Endothelial cell of umbilical vein (primary cell): ENCODE results near the gene CCDC9B. TPM values are rescaled to one million over a fixed set of nuclear protein-coding genes. Genes with fewer than 3 reads are reported as not detected.
A peak's percentile ranks its signal among the peaks of the same experiment; 100 is the strongest.

ENCODE experiments used
- Bru-seq: library from RNA; stranded (reverse); fragments of 400-500 nt; gene quantifications from one replicate; lab custom pipeline; 2021; lab: Mats Ljungman, UMichigan
- BruChase-seq, 2 experiments: library from RNA; stranded (reverse); fragments of 400-500 nt; gene quantifications; one replicate each; lab custom pipeline; 2021; lab: Mats Ljungman, UMichigan
- BruUV-seq: library from RNA; stranded (reverse); fragments of 400-500 nt; replicated peaks from 2 replicates; lab custom pipeline; 2021; lab: Mats Ljungman, UMichigan
- CTCF ChIA-PET: fragments of 300-600, 350-600 bp; sonication (Branson Sonifier 250); formaldehyde crosslinking; loops from one replicate; lab custom pipeline; 2021; ENCODE audit warnings: antibody characterized with exemption, inconsistent platforms; lab: Charles Lee
- POLR2A ChIA-PET: fragments of 300-600, 350-600 bp; sonication (Branson Sonifier 250); formaldehyde crosslinking; loops from one replicate; lab custom pipeline; 2021; ENCODE audit warnings: antibody characterized with exemption, inconsistent platforms; lab: Charles Lee
- DNase-seq: peaks from one replicate; pipeline ENCODE4 v3.0.0-alpha.2; 2011; ENCODE audit warnings: low read depth, low spot score
- FAIRE-seq: peaks from 2 replicates; lab custom pipeline; 2011; peaks lifted over from hg19 to GRCh38; lab: Jason Lieb, UNC
- H2AFZ ChIP-seq: 2 replicates; pipeline ENCODE4 v1.6.0; 2012; ENCODE audit warnings: low read depth, low read length, control low read depth, inconsistent platforms
- H3K27ac ChIP-seq: 2 replicates; pipeline ENCODE4 v1.5.1; 2011; ENCODE audit warnings: low read depth, mild to moderate bottlenecking, control low read depth, low read length, moderate library complexity; ENCODE audit not compliant: insufficient read depth
- H3K27me3 ChIP-seq, 2 experiments: 2 replicates each; pipeline versions ENCODE4 v1.6.0 to v1.6.1; 2011; ENCODE audit warnings: low read length in 2 of 2, mixed read lengths in 1 of 2; ENCODE audit not compliant: control insufficient read depth in 2 of 2, insufficient read depth in 2 of 2
- H3K36me3 ChIP-seq, 2 experiments: 2 replicates in 1 of 2; 3 replicates in 1 of 2; pipeline ENCODE4 v1.5.1; 2011; ENCODE audit warnings: low read length in 2 of 2, mild to moderate bottlenecking in 1 of 2, moderate library complexity in 1 of 2; ENCODE audit not compliant: control insufficient read depth in 2 of 2, insufficient read depth in 2 of 2; ENCODE audit errors: extremely low read depth in 1 of 2
- H3K4me1 ChIP-seq: 3 replicates; pipeline ENCODE4 v1.5.1; 2011; ENCODE audit warnings: mild to moderate bottlenecking, low read length; ENCODE audit not compliant: control insufficient read depth, insufficient read depth; ENCODE audit errors: extremely low read depth
- H3K4me2 ChIP-seq: 2 replicates; pipeline ENCODE4 v1.6.1; 2011; ENCODE audit warnings: low read length, control low read depth, mixed read lengths; ENCODE audit not compliant: insufficient read depth
- H3K4me3 ChIP-seq, 3 experiments: fragments of 200-600 bp in 1 of 3; sonication (generic), shearing (Covaris generic) in 1 of 3; replicated peaks in 1 of 3; 2 replicates each; pipeline ENCODE4 v1.5.1; 2011 to 2016; ENCODE audit warnings: control low read depth in 3 of 3, low read length in 3 of 3, mild to moderate bottlenecking in 2 of 3, inconsistent platforms in 1 of 3, low read depth in 1 of 3, moderate library complexity in 1 of 3; ENCODE audit not compliant: insufficient read depth in 1 of 3
- H3K79me2 ChIP-seq: 2 replicates; pipeline ENCODE4 v1.6.0; 2012; ENCODE audit warnings: low read length, inconsistent platforms; ENCODE audit not compliant: control insufficient read depth, insufficient read depth
- H3K9ac ChIP-seq: replicated peaks from 2 replicates; pipeline ENCODE3; 2011; ENCODE audit warnings: low read length, control low read depth; ENCODE audit not compliant: insufficient read depth; ENCODE audit errors: extremely low read depth
- H3K9me1 ChIP-seq: replicated peaks from 3 replicates; pipeline ENCODE4 v1.6.0; 2011; ENCODE audit warnings: mild to moderate bottlenecking, low read length; ENCODE audit not compliant: control insufficient read depth, insufficient read depth; ENCODE audit errors: extremely low read depth
- H3K9me3 ChIP-seq: replicated peaks from 2 replicates; pipeline ENCODE4 v1.5.1; 2012; ENCODE audit warnings: low read length, inconsistent platforms; ENCODE audit not compliant: control insufficient read depth, insufficient read depth
- H4K20me1 ChIP-seq: replicated peaks from 2 replicates; pipeline ENCODE3; 2011; ENCODE audit warnings: mild to moderate bottlenecking, low read length; ENCODE audit not compliant: control insufficient read depth, insufficient read depth; ENCODE audit errors: extremely low read depth
- CTCF ChIP-seq, 2 donors: IDR thresholded peaks; 1 replicate in 1 of 2; 2 replicates in 1 of 2; pipeline ENCODE4 v1.5.1; 2011; ENCODE audit warnings: low read length in 2 of 2, mild to moderate bottlenecking in 2 of 2, moderate library complexity in 2 of 2, control low read depth in 1 of 2, inconsistent platforms in 1 of 2, low read depth in 1 of 2; ENCODE audit not compliant: insufficient read depth in 1 of 2; ENCODE audit errors: extremely low read depth in 1 of 2
- EZH2 ChIP-seq: IDR thresholded peaks from 2 replicates; pipeline ENCODE4 v1.6.1; 2012; ENCODE audit warnings: borderline replicate concordance, low read depth, mild to moderate bottlenecking, moderate library complexity, low read length, inconsistent platforms; ENCODE audit not compliant: severe bottlenecking
- FOS ChIP-seq: IDR thresholded peaks from 2 replicates; pipeline ENCODE4 v1.6.1; 2011; ENCODE audit warnings: mild to moderate bottlenecking, low read length, moderate library complexity, borderline replicate concordance; ENCODE audit not compliant: insufficient read depth
- GATA2 ChIP-seq: IDR thresholded peaks from 2 replicates; pipeline ENCODE4 v1.7.0; 2011; ENCODE audit warnings: low read depth, mild to moderate bottlenecking, moderate library complexity, mixed read lengths, low read length; ENCODE audit not compliant: insufficient read length, insufficient read depth
- JUN ChIP-seq: IDR thresholded peaks from 2 replicates; pipeline ENCODE4 v1.6.1; 2011; ENCODE audit warnings: borderline replicate concordance, low read depth; ENCODE audit not compliant: insufficient read length, insufficient read depth
- MAX ChIP-seq: IDR thresholded peaks from 2 replicates; pipeline ENCODE4 v1.6.1; 2011; ENCODE audit not compliant: insufficient read depth, insufficient read length
- MYC ChIP-seq: IDR thresholded peaks from one replicate; pipeline ENCODE4 v1.6.1; 2011; ENCODE audit warnings: mild to moderate bottlenecking, low read depth, low read length
- POLR2A ChIP-seq: IDR thresholded peaks from 2 replicates; pipeline ENCODE4 v1.6.1; 2012; ENCODE audit warnings: low read depth, mild to moderate bottlenecking, control low read depth, low read length
- POLR2AphosphoS5 ChIP-seq: IDR thresholded peaks from 2 replicates; pipeline ENCODE4 v1.6.1; 2012; ENCODE audit warnings: low read depth, mild to moderate bottlenecking, control low read depth, low read length, moderate library complexity; ENCODE audit not compliant: insufficient read depth
- dilution Hi-C: fragments of 300-500 bp; cut with MboI; formaldehyde crosslinking; loops from one replicate; pipeline ENCODE4 v1.15.0; 2019; ENCODE audit warnings: low sequenced_read_pairs; ENCODE audit not compliant: extremely low pct_ligation_motif_present
- intact Hi-C: fragments of 100-400 bp; cut with micrococcal nuclease; formaldehyde crosslinking; loops from one replicate; pipeline ENCODE4 v1.10.0; 2022
- long read RNA-seq: library from polyadenylated mRNA; stranded (forward); transcript quantifications from one replicate; pipeline ENCODE4 v2.0.0, GENCODE V29; 2021
- polyA minus RNA-seq, 3 experiments: library from RNA; depleted of rRNA, polyadenylated mRNA; stranded (reverse); fragments of >200 nt; gene quantifications; 1 replicate in 1 of 3; 2 replicates in 2 of 3; pipeline ENCODE4 v1.2.3, GENCODE V29; 2011
- polyA plus RNA-seq, 4 experiments: library from polyadenylated mRNA; depleted of rRNA in 3 of 4; stranded (reverse) in 3 of 4; unstranded in 1 of 4; fragments of >200 nt; gene quantifications; 2 replicates each; pipeline versions ENCODE4 v1.2.1 to v1.2.3, GENCODE V29; 2011 to 2012; ENCODE audit warnings: missing spikeins in 1 of 4
- total RNA-seq: library from RNA; stranded (reverse); gene quantifications from 2 replicates; pipeline ENCODE4 v1.2.3, GENCODE V29; 2021

The CCDC9B gene
- 46.0 and 47.3 TPM in 2 replicates for total RNA-seq
- polyA plus RNA-seq, result 4.8 and 7.6 TPM in 2 replicates
- polyA plus RNA-seq (2011; cell fraction: cytosol; rRNA removed), result 6.1 and 7.0 TPM in 2 replicates
- polyA plus RNA-seq (2011; cell fraction: nucleus; rRNA removed), result 65.5 and 69.4 TPM in 2 replicates
- polyA plus RNA-seq (2012), result 32.0 and 33.5 TPM in 2 replicates
- 24.9 and 26.7 TPM in 2 replicates for polyA minus RNA-seq
- polyA minus RNA-seq (2011; cell fraction: cytosol; rRNA and poly(A)+ RNA removed), result 1.3 TPM
- 28.5 and 32.2 TPM in 2 replicates for polyA minus RNA-seq (2011; cell fraction: nucleus; rRNA and poly(A)+ RNA removed)
- Bru-seq, nascent RNA, result percentile 55 among the genes with signal in this experiment
- percentile 60 among the genes with signal in this experiment for BruChase-seq, experiment 1, labeled RNA remaining after a 6-hour chase
- percentile 66 among the genes with signal in this experiment for BruChase-seq, experiment 2, labeled RNA remaining after a 2-hour chase
- long read RNA-seq, partial matches to known transcripts, result 1 of 8 reads
- long read RNA-seq, other reads (novel, unspliced or antisense), result 3 of 8 reads

- H2AFZ ChIP-seq, result peak within 1 kb of the TSS; percentile 65
- DNase-seq (peak; percentile 85), FAIRE-seq (peak; percentile 94)
- ChIA-PET POLR2A (interaction anchor here (0.8 to 2.1 kb wide), 3 partner anchors 13 to 26 kb away, joined by 3 to 12 read pairs (median 6); no protein-coding TSS in a partner anchor), CTCF (interaction anchor here (0.7 to 9.1 kb wide), 12 partner anchors 9 to 157 kb away, joined by 3 to 287 read pairs (median 31); partner anchors contain the start of genes DISP2 and INAFM2)
- BruUV-seq, result no TSS peak
- H3K4me2 ChIP-seq, result peak within 1 kb of the TSS; percentile 44
- H4K20me1 ChIP-seq, result no peaks in the 10 kb centered on the region
- peaks cover 62% of the 10 kb centered on the region for H3K4me1 ChIP-seq
- peak within 1 kb of the TSS; percentile 94 for H3K27ac ChIP-seq
- intact Hi-C loops, result no loop called here
- peaks cover 11% of the 10 kb centered on the region for H3K79me2 ChIP-seq
- H3K4me3 ChIP-seq, result peak within 1 kb of the TSS; percentile 12 to 57 (median 20)
- H3K9me1 ChIP-seq, result no peaks in the 10 kb centered on the region
- H3K9me3 ChIP-seq, result no peaks in the 10 kb centered on the region
- peak within 1 kb of the TSS; percentile 86 for H3K9ac ChIP-seq
- TF ChIP-seq MAX (no peak), JUN (no peak), MYC (no peak), GATA2 (no peak), CTCF (IDR thresholded peaks at IDR 0.05; ENCODE audit: extremely low read depth in 1 of 2, insufficient read depth in 1 of 2, low read depth in 1 of 2, low read length in 2 of 2) (no peak), POLR2AphosphoS5 (peak; percentile 84), EZH2 (no peak), POLR2A (peak; percentile 91), FOS (no peak)
- peaks cover 0 to 5% of the 10 kb centered on the region in 2 experiments for H3K36me3 ChIP-seq
- dilution Hi-C loops, result no loop called here
- no peaks in the 10 kb centered on the region for H3K27me3 ChIP-seq
Observed at GRCh38 chr15:40340740-40341400, at the start of gene CCDC9B. Gene CCDC9B, minus strand, starts transcription at chr15:40340939. Its CDS starts 120 bp downstream, at chr15:40340819.
